Upper lobe of right lung (tissue), 1 donor: ENCODE results near the gene MAST3. TPM values are rescaled to one million over a fixed set of nuclear protein-coding genes. Genes with fewer than 3 reads are reported as not detected.

Experiments used
- ATAC-seq: fragments of 200-7000 bp; cut with Tn5 transposase; one replicate; pipeline ENCODE4 v1.9.1; 2020; ENCODE audit warnings: mild to moderate bottlenecking, moderate library complexity
- DNase-seq: peaks from one replicate; pipeline ENCODE4 v3.0.0-alpha.2; 2020
- H3K27ac ChIP-seq: fragments of 200-600 bp; one replicate; pipeline ENCODE4 v1.8.0; 2022
- H3K27me3 ChIP-seq: fragments of 200-600 bp; one replicate; pipeline ENCODE4 v1.8.0; 2022; ENCODE audit warnings: mild to moderate bottlenecking
- H3K36me3 ChIP-seq: fragments of 200-600 bp; one replicate; pipeline ENCODE4 v1.8.0; 2022
- H3K4me1 ChIP-seq: fragments of 200-600 bp; one replicate; pipeline ENCODE4 v1.8.0; 2022
- H3K4me3 ChIP-seq: fragments of 200-600 bp; one replicate; pipeline ENCODE4 v1.8.0; 2022; ENCODE audit warnings: mild to moderate bottlenecking
- H3K9me3 ChIP-seq: fragments of 200-600 bp; one replicate; pipeline ENCODE4 v1.8.0; 2022
- intact Hi-C: fragments of 100-400 bp; cut with DNase I; formaldehyde crosslinking; loops from one replicate; pipeline ENCODE4 v1.11.0; 2022
- total RNA-seq: library from RNA; stranded (reverse); fragmentation: NEBNext Ultra II Directional; extraction: Animal tissue kit (Norgen Biotek cat#: 25700); gene quantifications from one replicate; pipeline ENCODE4 v1.2.1, GENCODE V29; 2021
- TF ChIP-seq, protein P1 (sequence below): fragments of 200-600 bp; IDR thresholded peaks from one replicate; pipeline ENCODE4 v1.8.0; 2022; ENCODE audit warnings: antibody characterized with exemption
- donor health status: DM: no; HTN: yes; CAD: no; lungs with severe emphysema.

Gene MAST3
- total RNA-seq, 1 donor from 2014 or later, result 23.1 TPM

DNA sequence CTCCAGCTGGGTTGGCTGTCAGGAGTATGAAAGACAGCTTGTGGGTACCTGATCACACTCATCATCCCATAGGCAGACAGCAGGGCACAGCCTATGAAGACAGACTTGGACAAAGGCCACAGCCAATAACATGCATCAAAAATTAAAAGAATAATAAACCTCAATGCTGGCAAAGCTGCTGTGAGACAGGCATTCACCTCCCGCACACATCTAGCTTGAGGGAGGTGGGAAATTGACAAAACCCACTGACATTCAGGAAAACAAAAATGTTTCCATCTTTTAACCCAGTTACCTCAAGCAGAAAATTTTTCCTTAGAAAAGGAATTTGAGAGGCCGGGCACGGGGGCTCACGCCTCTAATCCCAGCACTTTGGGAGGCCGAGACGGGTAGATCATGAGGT, 25.2 kb upstream of the MAST3 start:
- H3K4me1 ChIP-seq, result no peaks in the 10 kb centered on the region
- no peaks in the 10 kb centered on the region for H3K36me3 ChIP-seq
- H3K27ac ChIP-seq, result no peak overlapping the region
- H3K27me3 ChIP-seq, result no peaks in the 10 kb centered on the region
- H3K4me3 ChIP-seq, result no peak overlapping the region
- no peaks in the 10 kb centered on the region for H3K9me3 ChIP-seq
- TF ChIP-seq, protein P1, sequence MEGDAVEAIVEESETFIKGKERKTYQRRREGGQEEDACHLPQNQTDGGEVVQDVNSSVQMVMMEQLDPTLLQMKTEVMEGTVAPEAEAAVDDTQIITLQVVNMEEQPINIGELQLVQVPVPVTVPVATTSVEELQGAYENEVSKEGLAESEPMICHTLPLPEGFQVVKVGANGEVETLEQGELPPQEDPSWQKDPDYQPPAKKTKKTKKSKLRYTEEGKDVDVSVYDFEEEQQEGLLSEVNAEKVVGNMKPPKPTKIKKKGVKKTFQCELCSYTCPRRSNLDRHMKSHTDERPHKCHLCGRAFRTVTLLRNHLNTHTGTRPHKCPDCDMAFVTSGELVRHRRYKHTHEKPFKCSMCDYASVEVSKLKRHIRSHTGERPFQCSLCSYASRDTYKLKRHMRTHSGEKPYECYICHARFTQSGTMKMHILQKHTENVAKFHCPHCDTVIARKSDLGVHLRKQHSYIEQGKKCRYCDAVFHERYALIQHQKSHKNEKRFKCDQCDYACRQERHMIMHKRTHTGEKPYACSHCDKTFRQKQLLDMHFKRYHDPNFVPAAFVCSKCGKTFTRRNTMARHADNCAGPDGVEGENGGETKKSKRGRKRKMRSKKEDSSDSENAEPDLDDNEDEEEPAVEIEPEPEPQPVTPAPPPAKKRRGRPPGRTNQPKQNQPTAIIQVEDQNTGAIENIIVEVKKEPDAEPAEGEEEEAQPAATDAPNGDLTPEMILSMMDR, result no peak
- ATAC-seq (no peak), DNase-seq (no peak)
- intact Hi-C loops, result no loop called here

DNA sequence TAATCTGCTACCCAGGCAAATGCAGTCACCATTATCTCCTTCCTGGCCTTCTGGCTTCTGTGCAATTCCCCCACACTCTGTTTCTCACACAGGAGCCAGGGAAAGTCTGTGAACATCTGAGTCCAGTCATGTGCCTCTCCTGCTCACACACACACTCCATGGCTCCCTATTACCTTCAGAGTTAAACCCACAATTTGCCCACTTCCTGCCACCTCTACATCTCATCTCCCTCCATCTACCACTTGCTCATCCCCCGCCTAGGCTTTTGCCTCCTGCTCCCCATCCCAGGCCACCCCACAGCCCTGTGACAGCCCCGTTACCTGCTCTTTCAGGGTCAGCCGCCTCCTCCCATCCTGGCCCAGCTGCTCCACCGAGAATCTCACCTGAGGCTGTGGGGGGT, 24.4 kb upstream of the MAST3 start:
- DNase-seq (no peak), ATAC-seq (no peak)
- intact Hi-C loops, result no loop called here
- Histone ChIP-seq H3K27me3 (no peaks in the 10 kb centered on the region), H3K4me3 (no peak overlapping the region), H3K27ac (no peak overlapping the region), H3K4me1 (no peaks in the 10 kb centered on the region), H3K36me3 (no peaks in the 10 kb centered on the region), H3K9me3 (no peaks in the 10 kb centered on the region)
- TF ChIP-seq, protein P1, result no peak

DNA sequence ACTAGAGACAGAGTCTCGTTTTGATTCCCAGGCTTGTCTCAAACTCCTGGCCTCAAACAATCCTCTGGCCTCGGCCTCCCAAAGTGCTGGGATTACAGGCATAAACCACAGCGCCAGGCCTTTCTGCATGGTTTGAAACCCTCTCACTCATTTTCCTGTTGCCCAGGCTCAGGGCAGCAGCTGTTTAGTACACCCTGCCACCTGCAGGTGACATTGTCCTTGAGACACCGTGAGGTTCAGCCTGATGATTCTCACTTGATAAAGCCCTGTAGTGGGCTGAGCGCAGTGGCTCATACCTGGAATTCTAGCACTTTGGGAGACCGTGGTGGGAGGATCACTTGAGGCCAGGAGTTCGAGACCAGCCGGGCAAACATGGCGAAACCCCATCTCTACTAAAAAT, 23.4 kb upstream of the MAST3 start:
- H3K27ac ChIP-seq, result no peak overlapping the region
- DNase-seq, result no peak
- intact Hi-C loops, result no loop called here
- no peaks in the 10 kb centered on the region for H3K27me3 ChIP-seq
- no peaks in the 10 kb centered on the region for H3K4me1 ChIP-seq
- no peak for ATAC-seq
- TF ChIP-seq, protein P1, result no peak
- H3K9me3 ChIP-seq, result no peaks in the 10 kb centered on the region
- no peaks in the 10 kb centered on the region for H3K36me3 ChIP-seq
- H3K4me3 ChIP-seq, result no peak overlapping the region

DNA sequence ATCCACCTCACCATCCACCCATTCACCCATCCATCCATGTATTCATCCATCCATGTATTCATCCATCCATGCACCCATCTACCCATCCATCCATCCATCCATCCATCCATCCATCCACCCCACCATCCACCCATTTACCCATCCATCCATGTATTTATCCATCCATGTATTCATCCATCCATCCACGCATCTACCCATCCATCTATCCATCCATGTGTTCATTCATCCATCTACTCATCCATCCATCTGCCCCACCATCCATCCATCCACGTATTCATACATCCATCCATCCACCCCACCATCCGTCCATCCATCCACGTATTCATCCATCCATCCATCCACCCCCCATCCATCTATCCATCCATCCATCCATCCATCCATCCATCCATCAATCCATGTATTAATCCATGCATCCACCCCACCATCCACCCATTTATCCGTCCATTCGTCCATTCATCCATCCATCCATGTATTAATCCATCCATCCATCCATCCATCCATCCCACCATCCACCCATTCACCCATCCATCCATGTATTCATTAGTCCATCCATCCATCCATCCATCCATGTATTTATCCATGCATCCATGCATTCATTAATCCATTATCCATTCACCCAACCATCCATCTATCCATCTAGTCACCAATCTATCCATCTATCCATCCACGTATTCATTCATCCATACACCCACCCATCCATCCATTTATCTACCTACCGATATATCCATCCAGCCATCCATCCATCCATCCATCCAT, 13.5 kb upstream of the MAST3 start:
- peaks cover 4% of the 10 kb centered on the region for H3K4me1 ChIP-seq
- no peaks in the 10 kb centered on the region for H3K27me3 ChIP-seq
- TF ChIP-seq, protein P1, result no peak
- no peak for DNase-seq
- no peak overlapping the region for H3K4me3 ChIP-seq
- no peaks in the 10 kb centered on the region for H3K9me3 ChIP-seq
- intact Hi-C loops, result no loop called here
- no peak overlapping the region for H3K27ac ChIP-seq
- ATAC-seq, result no peak
- H3K36me3 ChIP-seq, result no peaks in the 10 kb centered on the region

DNA sequence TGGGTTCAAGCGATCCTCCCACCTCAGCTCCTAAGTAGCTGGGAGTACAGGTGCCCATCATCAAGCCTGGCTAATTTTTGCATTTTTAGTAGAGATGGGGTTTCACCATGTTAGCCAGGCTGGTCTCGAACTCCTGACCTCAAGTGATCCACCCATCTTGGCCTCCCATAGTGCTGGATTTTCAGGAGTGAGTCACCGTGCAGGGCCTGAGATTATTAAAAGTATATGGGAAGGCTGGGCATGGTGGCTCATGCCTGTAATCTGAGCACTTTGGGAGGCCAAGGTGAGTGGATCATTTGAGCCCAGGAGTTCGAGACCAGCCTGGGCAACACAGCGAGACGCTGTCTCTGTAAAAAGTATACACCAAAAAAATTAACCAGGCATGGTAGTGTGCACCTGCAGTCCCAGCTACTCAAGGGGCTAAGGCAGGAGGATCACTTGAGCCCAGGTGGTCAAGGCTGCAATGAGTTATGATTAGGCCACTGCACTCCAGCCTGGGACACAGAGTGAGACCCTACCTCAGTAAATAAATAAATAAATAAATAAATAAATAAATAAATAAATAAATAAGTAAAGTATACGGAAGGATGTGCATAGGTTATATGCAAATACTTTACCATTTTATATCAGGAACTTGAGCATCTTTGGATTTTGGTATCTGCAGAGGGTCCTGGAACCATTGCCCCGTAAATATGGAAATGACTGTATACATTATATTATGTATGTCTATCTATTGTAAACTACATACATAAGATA, 11.7 kb upstream of the MAST3 start:
- TF ChIP-seq, protein P1, result no peak
- Histone ChIP-seq H3K27ac (no peak overlapping the region), H3K4me3 (peak overlapping the region; percentile 51), H3K36me3 (no peaks in the 10 kb centered on the region), H3K27me3 (no peaks in the 10 kb centered on the region), H3K9me3 (no peaks in the 10 kb centered on the region), H3K4me1 (peaks cover 21% of the 10 kb centered on the region)
- intact Hi-C loops, result no loop called here
- DNase-seq (no peak), ATAC-seq (no peak)
